Measurements from ENCODE around the gene MGST1. TPM values are rescaled to one million over a fixed set of nuclear protein-coding genes. Genes with fewer than 3 reads are reported as not detected.

The MGST1 gene
- total and polyA plus RNA-seq, 4 donors, result 84.6 to 2,615 (median 1,043) TPM

DNA sequence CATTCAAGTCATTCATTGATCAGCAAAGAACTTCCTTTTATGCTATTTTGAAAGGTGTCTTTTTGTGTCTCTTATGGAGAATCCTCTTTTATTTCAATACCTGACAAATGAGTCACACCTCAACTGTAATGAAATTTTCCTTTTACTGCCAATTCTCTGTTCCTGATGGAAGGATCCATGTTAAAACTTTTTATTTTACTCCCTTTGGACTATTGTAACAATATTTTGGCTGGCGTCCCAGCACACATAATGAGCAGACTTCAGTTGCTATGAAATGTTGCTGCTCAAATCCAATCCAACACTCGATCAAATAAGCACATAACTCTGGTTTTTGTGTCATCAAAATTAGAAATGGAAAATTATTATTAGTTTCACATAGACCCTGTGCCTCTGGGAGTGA, 48.0 kb upstream of the MGST1 start:
- Histone ChIP-seq H3K4me3 (ENCODE audit: low read depth in 1 of 3, low read length in 3 of 3) (no peak overlapping the region), H3K9me3 (ENCODE audit: control insufficient read depth in 4 of 4, low read length in 3 of 4) (no peaks in the 10 kb centered on the region), H3K9ac (ENCODE audit: low read depth in 1 of 2, low read length in 2 of 2) (no peak overlapping the region), H3K27ac (ENCODE audit: low read depth in 1 of 2, low read length in 2 of 2) (no peak overlapping the region), H3K4me1 (ENCODE audit: control insufficient read depth in 4 of 4, insufficient read depth in 4 of 4, low read length in 3 of 4) (no peaks in the 10 kb centered on the region), H3K36me3 (ENCODE audit: control insufficient read depth in 4 of 4, insufficient read depth in 3 of 4, low read depth in 1 of 4, low read length in 3 of 4) (no peaks in the 10 kb centered on the region), H3K27me3 (ENCODE audit: control insufficient read depth in 4 of 4, insufficient read depth in 4 of 4, low read length in 3 of 4) (no peaks in the 10 kb centered on the region)
- TF ChIP-seq SP1 (IDR thresholded peaks at IDR 0.05) (no peak), HNF4A (conservative IDR thresholded peaks at IDR 0.05) (no peak), RAD21 (IDR thresholded peaks at IDR 0.05) (no peak), JUND (IDR thresholded peaks at IDR 0.05) (no peak), FOXA1 (IDR thresholded peaks at IDR 0.05) (no peak), HNF4G (IDR thresholded peaks at IDR 0.05) (no peak), NR2F2 (IDR thresholded peaks at IDR 0.05) (no peak), FOXA2 (IDR thresholded peaks at IDR 0.05) (no peak), TAF1 (conservative IDR thresholded peaks at IDR 0.05) (no peak), GABPA (IDR thresholded peaks at IDR 0.05 in 1 of 2, conservative IDR thresholded peaks at IDR 0.05 in 1 of 2) (no peak), EGR1 (IDR thresholded peaks at IDR 0.05; ENCODE audit: low read depth in 2 of 2) (no peak), YY1 (IDR thresholded peaks at IDR 0.05) (no peak), RXRA (IDR thresholded peaks at IDR 0.05) (no peak)
- TF ChIP-seq, protein P1, sequence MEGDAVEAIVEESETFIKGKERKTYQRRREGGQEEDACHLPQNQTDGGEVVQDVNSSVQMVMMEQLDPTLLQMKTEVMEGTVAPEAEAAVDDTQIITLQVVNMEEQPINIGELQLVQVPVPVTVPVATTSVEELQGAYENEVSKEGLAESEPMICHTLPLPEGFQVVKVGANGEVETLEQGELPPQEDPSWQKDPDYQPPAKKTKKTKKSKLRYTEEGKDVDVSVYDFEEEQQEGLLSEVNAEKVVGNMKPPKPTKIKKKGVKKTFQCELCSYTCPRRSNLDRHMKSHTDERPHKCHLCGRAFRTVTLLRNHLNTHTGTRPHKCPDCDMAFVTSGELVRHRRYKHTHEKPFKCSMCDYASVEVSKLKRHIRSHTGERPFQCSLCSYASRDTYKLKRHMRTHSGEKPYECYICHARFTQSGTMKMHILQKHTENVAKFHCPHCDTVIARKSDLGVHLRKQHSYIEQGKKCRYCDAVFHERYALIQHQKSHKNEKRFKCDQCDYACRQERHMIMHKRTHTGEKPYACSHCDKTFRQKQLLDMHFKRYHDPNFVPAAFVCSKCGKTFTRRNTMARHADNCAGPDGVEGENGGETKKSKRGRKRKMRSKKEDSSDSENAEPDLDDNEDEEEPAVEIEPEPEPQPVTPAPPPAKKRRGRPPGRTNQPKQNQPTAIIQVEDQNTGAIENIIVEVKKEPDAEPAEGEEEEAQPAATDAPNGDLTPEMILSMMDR (IDR thresholded peaks at IDR 0.05; ENCODE audit: low read depth, low read length, missing input control), result no peak
- TF ChIP-seq, protein P2, sequence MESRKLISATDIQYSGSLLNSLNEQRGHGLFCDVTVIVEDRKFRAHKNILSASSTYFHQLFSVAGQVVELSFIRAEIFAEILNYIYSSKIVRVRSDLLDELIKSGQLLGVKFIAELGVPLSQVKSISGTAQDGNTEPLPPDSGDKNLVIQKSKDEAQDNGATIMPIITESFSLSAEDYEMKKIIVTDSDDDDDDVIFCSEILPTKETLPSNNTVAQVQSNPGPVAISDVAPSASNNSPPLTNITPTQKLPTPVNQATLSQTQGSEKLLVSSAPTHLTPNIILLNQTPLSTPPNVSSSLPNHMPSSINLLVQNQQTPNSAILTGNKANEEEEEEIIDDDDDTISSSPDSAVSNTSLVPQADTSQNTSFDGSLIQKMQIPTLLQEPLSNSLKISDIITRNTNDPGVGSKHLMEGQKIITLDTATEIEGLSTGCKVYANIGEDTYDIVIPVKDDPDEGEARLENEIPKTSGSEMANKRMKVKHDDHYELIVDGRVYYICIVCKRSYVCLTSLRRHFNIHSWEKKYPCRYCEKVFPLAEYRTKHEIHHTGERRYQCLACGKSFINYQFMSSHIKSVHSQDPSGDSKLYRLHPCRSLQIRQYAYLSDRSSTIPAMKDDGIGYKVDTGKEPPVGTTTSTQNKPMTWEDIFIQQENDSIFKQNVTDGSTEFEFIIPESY (IDR thresholded peaks at IDR 0.05), result no peak
- TF ChIP-seq, protein P3, sequence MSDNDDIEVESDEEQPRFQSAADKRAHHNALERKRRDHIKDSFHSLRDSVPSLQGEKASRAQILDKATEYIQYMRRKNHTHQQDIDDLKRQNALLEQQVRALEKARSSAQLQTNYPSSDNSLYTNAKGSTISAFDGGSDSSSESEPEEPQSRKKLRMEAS (IDR thresholded peaks at IDR 0.05), result no peak
- TF ChIP-seq, protein P4, sequence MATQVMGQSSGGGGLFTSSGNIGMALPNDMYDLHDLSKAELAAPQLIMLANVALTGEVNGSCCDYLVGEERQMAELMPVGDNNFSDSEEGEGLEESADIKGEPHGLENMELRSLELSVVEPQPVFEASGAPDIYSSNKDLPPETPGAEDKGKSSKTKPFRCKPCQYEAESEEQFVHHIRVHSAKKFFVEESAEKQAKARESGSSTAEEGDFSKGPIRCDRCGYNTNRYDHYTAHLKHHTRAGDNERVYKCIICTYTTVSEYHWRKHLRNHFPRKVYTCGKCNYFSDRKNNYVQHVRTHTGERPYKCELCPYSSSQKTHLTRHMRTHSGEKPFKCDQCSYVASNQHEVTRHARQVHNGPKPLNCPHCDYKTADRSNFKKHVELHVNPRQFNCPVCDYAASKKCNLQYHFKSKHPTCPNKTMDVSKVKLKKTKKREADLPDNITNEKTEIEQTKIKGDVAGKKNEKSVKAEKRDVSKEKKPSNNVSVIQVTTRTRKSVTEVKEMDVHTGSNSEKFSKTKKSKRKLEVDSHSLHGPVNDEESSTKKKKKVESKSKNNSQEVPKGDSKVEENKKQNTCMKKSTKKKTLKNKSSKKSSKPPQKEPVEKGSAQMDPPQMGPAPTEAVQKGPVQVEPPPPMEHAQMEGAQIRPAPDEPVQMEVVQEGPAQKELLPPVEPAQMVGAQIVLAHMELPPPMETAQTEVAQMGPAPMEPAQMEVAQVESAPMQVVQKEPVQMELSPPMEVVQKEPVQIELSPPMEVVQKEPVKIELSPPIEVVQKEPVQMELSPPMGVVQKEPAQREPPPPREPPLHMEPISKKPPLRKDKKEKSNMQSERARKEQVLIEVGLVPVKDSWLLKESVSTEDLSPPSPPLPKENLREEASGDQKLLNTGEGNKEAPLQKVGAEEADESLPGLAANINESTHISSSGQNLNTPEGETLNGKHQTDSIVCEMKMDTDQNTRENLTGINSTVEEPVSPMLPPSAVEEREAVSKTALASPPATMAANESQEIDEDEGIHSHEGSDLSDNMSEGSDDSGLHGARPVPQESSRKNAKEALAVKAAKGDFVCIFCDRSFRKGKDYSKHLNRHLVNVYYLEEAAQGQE (IDR thresholded peaks at IDR 0.05), result no peak
- TF ChIP-seq, protein P5, sequence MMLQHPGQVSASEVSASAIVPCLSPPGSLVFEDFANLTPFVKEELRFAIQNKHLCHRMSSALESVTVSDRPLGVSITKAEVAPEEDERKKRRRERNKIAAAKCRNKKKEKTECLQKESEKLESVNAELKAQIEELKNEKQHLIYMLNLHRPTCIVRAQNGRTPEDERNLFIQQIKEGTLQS (IDR thresholded peaks at IDR 0.05), result no peak
- DNase-seq (ENCODE audit: low spot score), result no peak
- 72% methylated on average over 2 of the region's 2 CpGs for WGBS
